Measurements from ENCODE around the gene DNAH9.
"Not testable (repeated sequence)": the region's sequence is repeated elsewhere in the genome, so short reads cannot be mapped to it uniquely, and the experiment has no call there.

Gene DNAH9

DNA sequence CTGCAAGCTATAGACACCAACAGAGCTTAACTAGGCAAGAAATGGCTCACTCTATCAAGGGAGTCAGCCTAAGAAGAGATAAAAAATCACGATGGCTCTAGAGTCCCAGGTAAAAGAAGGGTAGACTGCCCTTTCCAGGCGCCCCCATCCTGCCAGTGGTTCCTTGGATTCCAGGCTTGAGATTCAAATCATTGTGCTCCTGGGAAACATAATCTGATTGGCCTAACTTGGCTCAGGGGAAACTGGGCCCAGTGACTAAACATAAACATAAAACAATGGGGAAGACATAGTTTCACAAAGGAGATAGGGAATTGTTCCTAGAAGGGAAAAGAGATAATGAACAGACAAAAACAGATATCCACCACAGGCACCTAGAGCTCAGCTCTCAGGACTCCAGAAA is 342.6 kb downstream of the DNAH9 start:
- CTCF ChIA-PET: no interaction called here
- DNase-seq (ENCODE audit: extremely low spot score): no peak
- TF ChIP-seq, protein P1, sequence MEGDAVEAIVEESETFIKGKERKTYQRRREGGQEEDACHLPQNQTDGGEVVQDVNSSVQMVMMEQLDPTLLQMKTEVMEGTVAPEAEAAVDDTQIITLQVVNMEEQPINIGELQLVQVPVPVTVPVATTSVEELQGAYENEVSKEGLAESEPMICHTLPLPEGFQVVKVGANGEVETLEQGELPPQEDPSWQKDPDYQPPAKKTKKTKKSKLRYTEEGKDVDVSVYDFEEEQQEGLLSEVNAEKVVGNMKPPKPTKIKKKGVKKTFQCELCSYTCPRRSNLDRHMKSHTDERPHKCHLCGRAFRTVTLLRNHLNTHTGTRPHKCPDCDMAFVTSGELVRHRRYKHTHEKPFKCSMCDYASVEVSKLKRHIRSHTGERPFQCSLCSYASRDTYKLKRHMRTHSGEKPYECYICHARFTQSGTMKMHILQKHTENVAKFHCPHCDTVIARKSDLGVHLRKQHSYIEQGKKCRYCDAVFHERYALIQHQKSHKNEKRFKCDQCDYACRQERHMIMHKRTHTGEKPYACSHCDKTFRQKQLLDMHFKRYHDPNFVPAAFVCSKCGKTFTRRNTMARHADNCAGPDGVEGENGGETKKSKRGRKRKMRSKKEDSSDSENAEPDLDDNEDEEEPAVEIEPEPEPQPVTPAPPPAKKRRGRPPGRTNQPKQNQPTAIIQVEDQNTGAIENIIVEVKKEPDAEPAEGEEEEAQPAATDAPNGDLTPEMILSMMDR (IDR thresholded peaks at IDR 0.05; ENCODE audit: control extremely low read depth, extremely low read depth, low read depth, missing control alignments): no peak
- POLR2A ChIA-PET: no interaction called here

DNA sequence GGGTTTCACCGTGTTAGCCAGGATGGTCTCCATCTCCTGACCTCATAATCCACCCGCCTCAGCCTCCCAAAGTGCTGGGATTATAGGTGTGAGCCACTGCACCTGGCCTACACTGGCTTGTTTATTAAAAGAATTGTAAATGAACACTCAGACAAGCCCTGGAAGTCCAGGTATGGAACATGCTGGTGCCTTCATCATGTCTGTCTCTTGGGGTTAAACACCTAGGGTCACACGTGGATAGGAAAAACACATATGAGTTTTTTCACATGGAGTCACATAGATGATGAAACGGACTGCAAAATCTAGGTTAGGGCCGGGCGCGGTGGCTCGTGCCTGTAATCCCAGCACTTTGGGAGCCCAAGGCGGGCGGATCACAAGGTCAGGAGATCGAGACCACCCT is 344.8 kb downstream of the DNAH9 start:
- POLR2A ChIA-PET; DNase-seq (ENCODE audit: extremely low spot score); CTCF ChIA-PET: not testable (repeated sequence)

DNA sequence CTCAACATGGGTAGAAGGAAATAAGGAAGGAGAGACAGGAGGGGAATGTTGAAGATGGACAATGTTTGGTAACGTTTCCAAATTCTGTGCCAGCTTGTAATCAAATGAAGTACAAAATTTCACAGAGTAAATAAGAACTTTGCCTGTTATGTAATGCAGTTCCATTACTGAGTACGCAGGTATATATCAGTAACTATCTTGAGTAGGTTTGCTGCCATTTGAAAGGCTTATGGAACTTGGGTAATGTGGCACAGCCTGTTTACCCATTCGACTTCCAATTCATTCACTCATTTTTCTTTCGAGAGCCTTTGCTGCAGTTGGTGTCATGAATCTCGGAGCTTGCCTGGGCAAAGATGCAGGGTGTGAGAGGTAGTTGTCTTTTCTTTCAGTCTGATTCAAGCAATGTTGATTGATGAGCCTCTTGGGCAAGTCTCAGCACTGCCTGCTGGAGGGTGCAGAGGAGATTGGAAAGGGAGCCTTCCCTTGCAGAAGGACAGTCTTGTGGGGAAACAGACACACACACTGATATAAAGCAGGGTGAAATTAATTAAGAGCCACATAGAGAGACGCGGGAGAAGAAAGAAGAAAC is 345.6 kb downstream of the DNAH9 start:
- TF ChIP-seq, protein P1 (IDR thresholded peaks at IDR 0.05; ENCODE audit: control extremely low read depth, extremely low read depth, low read depth, missing control alignments): no peak
- ChIA-PET CTCF (no interaction called here), POLR2A (no interaction called here)
- DNase-seq (ENCODE audit: extremely low spot score): no peak

DNA sequence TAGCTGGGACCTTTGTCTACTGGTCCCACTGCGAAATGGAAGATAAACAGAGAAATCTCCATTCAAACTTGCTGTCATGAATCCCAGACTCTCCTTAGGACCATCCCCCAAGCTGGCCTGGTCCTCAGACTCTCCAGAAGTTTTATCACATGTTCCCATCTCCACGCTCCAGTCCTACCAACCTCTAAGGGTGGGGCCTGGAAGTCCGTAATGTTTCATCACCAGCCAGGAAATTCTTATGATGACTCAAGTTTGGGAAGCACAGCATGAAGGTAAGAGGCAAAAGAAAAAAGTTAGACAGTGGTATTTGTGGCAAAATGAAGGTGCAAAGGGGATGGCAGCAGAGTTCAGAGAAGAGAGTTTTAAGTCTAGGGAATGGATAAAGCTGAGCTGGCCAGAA is 346.3 kb downstream of the DNAH9 start:
- ChIA-PET CTCF (no interaction called here), POLR2A (no interaction called here)
- DNase-seq (ENCODE audit: extremely low spot score): no peak
- TF ChIP-seq, protein P1 (IDR thresholded peaks at IDR 0.05; ENCODE audit: control extremely low read depth, extremely low read depth, low read depth, missing control alignments): no peak

DNA sequence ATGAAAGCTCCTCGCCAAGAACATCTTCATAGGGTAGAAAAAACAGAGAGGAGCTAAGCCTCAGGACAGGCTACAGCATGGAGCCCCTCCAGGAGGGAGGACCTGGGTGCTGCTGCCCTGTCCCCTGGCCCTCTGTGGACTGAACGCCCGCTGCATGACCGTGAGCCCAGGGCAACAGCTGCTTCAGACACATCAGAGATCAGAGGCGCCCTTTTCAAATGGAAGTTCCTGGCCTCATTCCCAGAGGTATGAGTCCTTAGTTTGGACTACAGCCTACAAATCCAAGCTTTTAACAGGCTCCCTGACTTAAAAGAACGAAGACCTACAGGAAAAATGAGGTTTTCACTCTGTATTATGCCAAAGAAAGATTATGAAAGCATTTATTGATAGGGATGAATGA is 350.5 kb downstream of the DNAH9 start:
- POLR2A ChIA-PET: no interaction called here
- no peak for DNase-seq (ENCODE audit: extremely low spot score)

DNA sequence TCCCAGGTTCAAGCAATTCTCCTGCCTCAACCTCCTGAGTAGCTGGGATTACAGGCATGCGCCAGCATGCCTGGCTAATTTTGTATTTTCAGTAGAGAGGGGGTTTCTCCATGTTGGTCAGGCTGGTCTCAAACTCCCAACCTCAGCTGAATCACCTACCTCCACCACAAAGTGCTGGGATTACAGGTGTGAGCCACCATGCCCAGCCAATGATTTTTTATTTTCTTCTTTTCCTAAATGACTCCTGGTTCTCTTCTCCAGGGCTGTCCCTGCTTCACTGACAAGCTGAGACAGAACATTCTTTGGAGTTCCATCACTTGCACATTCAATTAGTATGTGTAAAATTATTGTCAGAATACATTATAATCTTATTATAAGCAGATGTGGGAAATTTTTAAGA is 351.3 kb downstream of the DNAH9 start:
- CTCF ChIA-PET; POLR2A ChIA-PET; DNase-seq (ENCODE audit: extremely low spot score): not testable (repeated sequence)

More for the DNA sequence above, 350.5 kb downstream of the DNAH9 start:
- CTCF ChIA-PET: no interaction called here
- TF ChIP-seq, protein P1 (IDR thresholded peaks at IDR 0.05; ENCODE audit: control extremely low read depth, extremely low read depth, low read depth, missing control alignments): no peak

DNA sequence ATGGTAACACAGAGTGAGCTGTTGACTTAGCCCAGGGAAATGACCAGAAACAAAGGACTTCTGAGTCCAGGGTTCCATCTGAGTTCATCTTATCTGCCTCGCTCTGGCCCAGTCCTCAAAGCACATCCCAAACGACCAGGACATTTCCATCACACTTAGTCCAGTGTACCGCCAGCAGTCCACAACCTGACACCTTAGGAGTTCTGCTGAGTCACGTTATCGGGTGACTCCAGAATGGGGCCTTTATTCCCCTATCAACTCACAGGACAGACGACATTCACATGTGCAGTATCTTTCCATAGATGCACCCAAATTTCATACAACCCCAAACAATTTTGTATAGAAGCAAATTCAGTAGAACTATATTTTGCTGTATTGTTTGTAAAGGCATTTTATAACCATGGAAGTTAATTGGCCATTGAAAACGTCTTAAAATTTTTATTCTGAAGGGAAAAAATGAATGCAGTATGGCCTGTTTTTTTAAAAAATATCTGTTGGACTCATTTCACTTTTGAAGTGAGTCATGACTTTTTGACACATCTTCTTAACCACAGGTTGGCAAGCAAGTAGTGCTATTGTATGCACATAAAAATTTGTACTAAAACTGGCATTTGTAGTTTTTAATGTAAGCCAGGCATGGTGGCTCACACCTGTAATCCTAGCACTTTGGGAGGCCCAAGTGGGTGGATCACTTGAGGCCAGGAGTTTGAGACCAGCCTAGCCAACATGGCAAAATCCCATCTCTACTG is 352.7 kb downstream of the DNAH9 start:
- ChIA-PET CTCF (no interaction called here), POLR2A (no interaction called here)
- no peak for DNase-seq (ENCODE audit: extremely low spot score)
- TF ChIP-seq, protein P1 (IDR thresholded peaks at IDR 0.05; ENCODE audit: control extremely low read depth, extremely low read depth, low read depth, missing control alignments): no peak

DNA sequence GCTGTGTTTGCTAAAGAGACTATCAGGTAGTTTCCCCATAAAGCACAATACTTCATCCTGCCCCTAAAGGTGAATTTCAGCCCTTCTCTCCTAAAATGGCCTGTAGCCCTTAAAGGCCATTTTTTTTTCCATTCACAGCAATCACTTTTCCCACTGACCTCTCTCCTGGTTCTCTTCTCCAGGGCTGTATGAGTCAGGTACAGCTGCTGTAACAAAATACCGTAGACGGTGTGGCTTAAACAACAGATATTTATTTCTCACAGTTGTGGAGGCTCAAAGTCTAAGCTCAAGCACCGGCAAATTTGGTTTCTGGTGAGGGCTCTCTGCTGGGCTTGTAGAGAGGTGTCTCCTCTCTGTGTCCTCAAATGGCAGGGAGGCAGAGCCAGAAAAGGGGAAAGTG is 354.3 kb downstream of the DNAH9 start:
- no peak for DNase-seq (ENCODE audit: extremely low spot score)
- TF ChIP-seq, protein P1 (IDR thresholded peaks at IDR 0.05; ENCODE audit: control extremely low read depth, extremely low read depth, low read depth, missing control alignments): no peak
- CTCF ChIA-PET: no interaction called here
- POLR2A ChIA-PET: no interaction called here

Measured in GM10248 (cell line).